ENCODE results near the gene RABGAP1L. TPM values are rescaled to one million over a fixed set of nuclear protein-coding genes. Genes with fewer than 3 reads are reported as not detected.
A peak's percentile ranks its signal among the peaks of the same experiment; 100 is the strongest.

Gene RABGAP1L
- total RNA-seq, 4 donors from 2014 or later, result 70.5 to 100 (median 92.6) TPM

DNA sequence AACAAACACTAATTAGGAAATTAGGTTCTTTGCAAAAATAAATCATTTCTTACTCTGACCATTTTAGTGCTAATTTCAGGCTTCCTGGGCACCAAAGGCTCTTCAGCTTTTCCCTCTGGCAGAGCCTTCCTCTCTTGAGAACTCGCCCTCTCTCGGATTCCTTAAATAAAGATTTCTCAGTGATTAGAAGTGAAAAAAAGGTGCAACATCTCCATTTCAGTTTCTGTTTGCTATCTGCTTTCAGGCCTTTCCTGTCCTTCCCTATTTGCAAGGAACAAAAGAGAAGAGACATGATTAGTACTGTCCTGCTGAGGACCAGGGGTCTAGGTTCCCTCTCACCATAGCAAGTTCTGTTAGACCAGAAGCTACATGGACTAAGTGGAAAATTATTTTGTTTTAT lies 812.6 kb downstream of the RABGAP1L start:
- WGBS, 2 donors, result 31 to 34% methylated on average over 2 of the region's 2 CpGs
- peaks cover 4 to 6% of the 10 kb centered on the region in 2 donors for H3K4me1 ChIP-seq
- H3K9me3 ChIP-seq, result no peaks in the 10 kb centered on the region
- H3K27me3 ChIP-seq, result no peaks in the 10 kb centered on the region
- TF ChIP-seq, protein P1, sequence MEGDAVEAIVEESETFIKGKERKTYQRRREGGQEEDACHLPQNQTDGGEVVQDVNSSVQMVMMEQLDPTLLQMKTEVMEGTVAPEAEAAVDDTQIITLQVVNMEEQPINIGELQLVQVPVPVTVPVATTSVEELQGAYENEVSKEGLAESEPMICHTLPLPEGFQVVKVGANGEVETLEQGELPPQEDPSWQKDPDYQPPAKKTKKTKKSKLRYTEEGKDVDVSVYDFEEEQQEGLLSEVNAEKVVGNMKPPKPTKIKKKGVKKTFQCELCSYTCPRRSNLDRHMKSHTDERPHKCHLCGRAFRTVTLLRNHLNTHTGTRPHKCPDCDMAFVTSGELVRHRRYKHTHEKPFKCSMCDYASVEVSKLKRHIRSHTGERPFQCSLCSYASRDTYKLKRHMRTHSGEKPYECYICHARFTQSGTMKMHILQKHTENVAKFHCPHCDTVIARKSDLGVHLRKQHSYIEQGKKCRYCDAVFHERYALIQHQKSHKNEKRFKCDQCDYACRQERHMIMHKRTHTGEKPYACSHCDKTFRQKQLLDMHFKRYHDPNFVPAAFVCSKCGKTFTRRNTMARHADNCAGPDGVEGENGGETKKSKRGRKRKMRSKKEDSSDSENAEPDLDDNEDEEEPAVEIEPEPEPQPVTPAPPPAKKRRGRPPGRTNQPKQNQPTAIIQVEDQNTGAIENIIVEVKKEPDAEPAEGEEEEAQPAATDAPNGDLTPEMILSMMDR (IDR thresholded peaks at IDR 0.05), result no peak
- no peak for TF ChIP-seq POLR2A (IDR thresholded peaks at IDR 0.05)
- intact Hi-C loops (cut with DNase I), result no loop called here
- DNase-seq, result no peak
- no peaks in the 10 kb centered on the region for H3K36me3 ChIP-seq
- no peak overlapping the region for H3K4me3 ChIP-seq (replicated peaks in 1 of 3)
- no peak overlapping the region for H3K27ac ChIP-seq

DNA sequence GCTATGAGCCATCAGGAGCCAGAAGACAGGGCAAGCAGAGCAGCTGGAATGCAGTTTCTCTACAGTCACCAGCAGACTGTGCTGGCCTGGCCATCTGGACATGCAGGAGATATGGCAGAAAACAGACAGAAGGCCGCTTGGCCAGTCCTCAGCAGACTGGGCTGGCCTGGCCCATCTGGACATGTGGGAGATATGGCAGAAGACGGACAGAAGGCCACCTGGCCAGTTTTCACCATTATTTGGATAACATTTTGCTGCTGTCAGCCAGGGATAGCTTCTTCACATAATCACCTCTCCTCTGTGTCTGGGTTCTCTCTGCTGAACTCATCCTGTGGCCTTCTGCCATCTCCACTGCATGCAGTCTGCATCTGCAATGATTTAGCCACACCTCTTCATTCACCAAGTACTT lies 815.4 kb downstream of the RABGAP1L start:
- TF ChIP-seq POLR2A (IDR thresholded peaks at IDR 0.05), result no peak
- TF ChIP-seq, protein P1 (IDR thresholded peaks at IDR 0.05), result no peak
- Histone ChIP-seq H3K27ac (no peak overlapping the region), H3K36me3 (no peaks in the 10 kb centered on the region), H3K4me3 (replicated peaks in 1 of 3) (no peak overlapping the region), H3K27me3 (no peaks in the 10 kb centered on the region), H3K4me1 (peaks cover 4 to 6% of the 10 kb centered on the region in 2 donors), H3K9me3 (no peaks in the 10 kb centered on the region)
- intact Hi-C loops (cut with DNase I), result no loop called here
- WGBS, 2 donors, result 96 to 100% methylated on average over 2 of the region's 2 CpGs
- DNase-seq, result no peak

DNA sequence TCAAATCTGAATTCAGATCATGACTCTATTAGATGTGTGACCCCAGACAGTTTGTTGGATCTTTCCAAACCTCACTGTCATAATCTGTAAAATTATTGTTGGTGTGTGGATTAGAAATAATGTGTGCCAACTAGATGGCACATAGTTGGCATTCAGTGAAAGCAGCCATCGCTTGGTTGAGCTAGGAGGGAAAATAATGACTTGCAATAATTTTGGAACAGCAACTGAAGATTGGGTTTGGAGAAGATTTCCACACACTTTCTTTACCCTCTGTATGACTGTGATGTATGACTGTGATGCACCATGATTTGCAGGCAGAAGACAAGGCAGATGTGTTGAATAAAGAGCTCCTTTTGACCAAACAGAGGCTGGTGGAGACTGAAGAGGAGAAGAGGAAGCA lies 816.4 kb downstream of the RABGAP1L start:
- Histone ChIP-seq H3K27ac (no peak overlapping the region), H3K9me3 (no peaks in the 10 kb centered on the region), H3K4me3 (replicated peaks in 1 of 3) (no peak overlapping the region), H3K36me3 (no peaks in the 10 kb centered on the region), H3K27me3 (no peaks in the 10 kb centered on the region), H3K4me1 (peaks cover 4 to 6% of the 10 kb centered on the region in 2 donors)
- DNase-seq, result no peak
- 93 to 100% methylated on average over 1 of the region's 1 CpG for WGBS, 2 donors
- TF ChIP-seq, protein P1 (IDR thresholded peaks at IDR 0.05), result no peak
- TF ChIP-seq POLR2A (IDR thresholded peaks at IDR 0.05), result no peak
- intact Hi-C loops (cut with DNase I), result no loop called here

DNA sequence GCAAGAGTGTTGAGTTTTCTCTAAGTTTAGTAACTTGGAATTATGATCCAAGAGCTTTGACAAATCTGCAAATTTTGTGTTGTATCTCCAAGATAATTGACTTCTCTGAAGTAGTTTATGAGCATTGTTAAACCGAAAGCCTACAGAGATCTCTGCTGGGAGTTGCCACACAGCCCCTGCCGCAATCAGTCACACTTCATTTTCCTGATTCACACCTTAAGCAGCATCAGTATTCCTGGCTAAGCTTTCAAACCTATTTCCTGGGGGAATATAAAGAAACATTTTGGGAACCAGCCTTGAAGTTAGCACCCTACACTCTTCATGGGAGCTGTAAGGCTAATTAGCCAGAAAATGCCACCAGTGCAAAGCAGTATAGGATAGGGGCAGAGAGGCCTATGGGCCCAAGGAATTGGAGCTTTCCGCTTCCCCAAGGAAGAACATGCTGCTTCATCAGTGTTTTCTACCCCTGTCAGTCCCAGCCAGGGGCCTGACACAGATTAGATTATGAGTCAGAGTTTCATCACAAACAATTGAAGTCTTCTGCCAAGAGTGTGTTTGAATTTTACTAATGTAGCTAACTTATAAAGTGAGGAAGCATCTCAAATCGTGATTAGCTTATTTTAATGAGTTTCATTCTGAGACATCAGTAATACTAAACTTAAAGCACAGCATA lies 817.3 kb downstream of the RABGAP1L start:
- intact Hi-C loops (cut with DNase I), result no loop called here
- DNase-seq, result no peak
- H3K36me3 ChIP-seq, result no peaks in the 10 kb centered on the region
- H3K27me3 ChIP-seq, result no peaks in the 10 kb centered on the region
- no peak for TF ChIP-seq POLR2A (IDR thresholded peaks at IDR 0.05)
- TF ChIP-seq, protein P1 (IDR thresholded peaks at IDR 0.05), result no peak
- no peaks in the 10 kb centered on the region for H3K9me3 ChIP-seq
- peaks cover 4 to 5% of the 10 kb centered on the region in 2 donors for H3K4me1 ChIP-seq
- no peak overlapping the region for H3K4me3 ChIP-seq (replicated peaks in 1 of 3)
- H3K27ac ChIP-seq, result no peak overlapping the region
- WGBS, 2 donors, result 87 to 90% methylated on average over 4 of the region's 4 CpGs

DNA sequence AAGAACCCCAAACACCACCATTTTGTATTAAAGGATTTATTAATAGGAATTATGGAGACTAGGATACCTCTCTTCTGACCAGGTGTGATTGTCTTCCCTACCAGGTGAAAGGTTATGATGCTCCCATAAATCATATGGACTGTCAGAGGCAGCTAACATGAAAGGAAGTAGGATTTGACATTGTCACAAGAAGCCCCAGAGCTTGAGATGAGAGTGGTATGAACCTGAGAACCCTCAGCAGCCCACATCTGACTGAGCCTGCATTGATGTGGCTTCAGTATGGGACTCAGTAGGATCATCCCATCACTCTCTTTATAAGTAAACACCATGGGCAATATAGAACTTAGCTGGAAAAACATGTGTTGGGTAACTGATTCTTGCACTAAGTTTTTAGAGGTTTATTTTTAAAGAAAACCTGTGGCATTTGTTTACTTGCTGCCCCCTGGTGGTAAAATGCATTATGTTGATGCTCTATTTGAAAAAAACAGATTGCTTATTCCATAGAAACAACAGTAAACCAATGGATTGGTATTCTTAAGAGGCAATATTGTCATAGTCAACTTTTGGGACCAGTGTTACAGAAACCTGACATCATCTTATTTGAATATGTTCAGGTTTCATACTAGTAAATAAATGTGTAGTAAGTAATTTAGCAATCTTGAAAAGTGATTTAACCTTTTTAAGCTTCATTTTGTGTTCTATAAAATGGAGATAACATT lies 823.8 kb downstream of the RABGAP1L start:
- H3K36me3 ChIP-seq, result peaks cover 0 to 5% of the 10 kb centered on the region in 2 donors
- no peak overlapping the region for H3K27ac ChIP-seq
- no peaks in the 10 kb centered on the region for H3K9me3 ChIP-seq
- no peaks in the 10 kb centered on the region for H3K27me3 ChIP-seq
- TF ChIP-seq POLR2A (IDR thresholded peaks at IDR 0.05), result no peak
- TF ChIP-seq, protein P1 (IDR thresholded peaks at IDR 0.05), result peak; percentile 8 to 58 (median 38)
- intact Hi-C loops (cut with DNase I), result loop anchor here (5.0 kb wide), 1 partner anchor 206 kb away; no protein-coding TSS in a partner anchor
- DNase-seq, result no peak
- no peak overlapping the region for H3K4me3 ChIP-seq (replicated peaks in 1 of 3)
- no peaks in the 10 kb centered on the region for H3K4me1 ChIP-seq

All from thyroid gland (tissue), 4 donors.